Naive thymus-derived CD4-positive, alpha-beta T cell (primary cell): ENCODE measurements around the gene SLC22A23. TPM values are rescaled to one million over a fixed set of nuclear protein-coding genes. Genes with fewer than 3 reads are reported as not detected.

ENCODE experiments used
- ATAC-seq: fragments of 150-1000 bp; cut with Tn5 transposase; 2 replicates; pipeline ENCODE4 v1.10.0; 2021; ENCODE audit warnings: mild to moderate bottlenecking, moderate library complexity
- CTCF ChIA-PET: fragments of 350-600 bp; sonication (Branson Sonifier 250); formaldehyde crosslinking; loops from one replicate; lab custom pipeline; 2021; ENCODE audit warnings: antibody characterized with exemption; lab: Charles Lee
- POLR2A ChIA-PET: fragments of 350-600 bp; sonication (Branson Sonifier 250); formaldehyde crosslinking; loops from one replicate; lab custom pipeline; 2021; ENCODE audit warnings: antibody characterized with exemption, inconsistent platforms; lab: Charles Lee
- DNase-seq, 9 donors: peaks; one replicate each; pipeline versions ENCODE4 v3.0.0 to v3.0.0-alpha.2; 2020 to 2022; ENCODE audit warnings: mixed read lengths in 1 of 9
- H3K27ac ChIP-seq: one replicate; pipeline ENCODE4 v1.7.0; 2013; ENCODE audit warnings: mild to moderate bottlenecking, low read depth, low read length, moderate library complexity
- H3K27me3 ChIP-seq, 2 donors: one replicate each; pipeline ENCODE4 v1.7.0; 2013; ENCODE audit warnings: low read length in 2 of 2, mild to moderate bottlenecking in 2 of 2, moderate library complexity in 2 of 2; ENCODE audit not compliant: control insufficient read depth in 2 of 2, insufficient read depth in 2 of 2
- H3K36me3 ChIP-seq, 3 experiments: 1 replicate in 2 of 3; 2 replicates in 1 of 3; pipeline ENCODE4 v1.7.0; 2013; ENCODE audit warnings: low read length in 3 of 3, mild to moderate bottlenecking in 3 of 3, moderate library complexity in 1 of 3; ENCODE audit not compliant: insufficient read depth in 3 of 3, control insufficient read depth in 2 of 3
- H3K4me1 ChIP-seq, 2 donors: one replicate each; pipeline ENCODE4 v1.7.0; 2013; ENCODE audit warnings: low read length in 2 of 2, mild to moderate bottlenecking in 2 of 2, moderate library complexity in 1 of 2; ENCODE audit not compliant: control insufficient read depth in 2 of 2, insufficient read depth in 2 of 2
- H3K4me3 ChIP-seq: 2 replicates; pipeline ENCODE4 v1.7.0; 2013; ENCODE audit warnings: mild to moderate bottlenecking, low read length
- H3K9me3 ChIP-seq, 3 experiments: 1 replicate in 2 of 3; 2 replicates in 1 of 3; pipeline ENCODE4 v1.7.0; 2013; ENCODE audit warnings: low read length in 3 of 3; ENCODE audit not compliant: control insufficient read depth in 2 of 3
- H3K27ac Mint-ChIP-seq, 9 donors: one replicate each; pipeline ENCODE4 v1.8.0; 2020 to 2022; ENCODE audit warnings: mixed read lengths in 9 of 9, mild to moderate bottlenecking in 8 of 9, moderate library complexity in 5 of 9, inconsistent platforms in 2 of 9
- H3K27me3 Mint-ChIP-seq, 5 donors: one replicate each; pipeline ENCODE4 v1.8.0; 2021 to 2022; ENCODE audit warnings: mixed read lengths in 5 of 5, mild to moderate bottlenecking in 1 of 5
- H3K36me3 Mint-ChIP-seq, 5 donors: one replicate each; pipeline ENCODE4 v1.8.0; 2020 to 2022; ENCODE audit warnings: mixed read lengths in 5 of 5, mild to moderate bottlenecking in 3 of 5, inconsistent platforms in 1 of 5
- H3K4me1 Mint-ChIP-seq, 7 donors: one replicate each; pipeline ENCODE4 v1.8.0; 2020 to 2022; ENCODE audit warnings: mixed read lengths in 7 of 7, mild to moderate bottlenecking in 3 of 7, inconsistent platforms in 1 of 7
- H3K4me3 Mint-ChIP-seq, 10 donors: one replicate each; pipeline ENCODE4 v1.8.0; 2020 to 2022; ENCODE audit warnings: mild to moderate bottlenecking in 10 of 10, mixed read lengths in 10 of 10, moderate library complexity in 6 of 10, inconsistent platforms in 2 of 10
- H3K9me3 Mint-ChIP-seq, 11 donors: one replicate each; pipeline ENCODE4 v1.8.0; 2020 to 2022; ENCODE audit warnings: mixed read lengths in 11 of 11, mild to moderate bottlenecking in 4 of 11, inconsistent platforms in 1 of 11, moderate library complexity in 1 of 11
- intact Hi-C, 2 donors: fragments of 100-400 bp; cut with micrococcal nuclease; formaldehyde crosslinking; loops; one replicate each; pipeline ENCODE4 v1.15.1; 2023
- polyA plus RNA-seq, 2 donors: library from polyadenylated mRNA; unstranded; fragments of 300-500 nt; fragmentation: Illumina TruSeq; gene quantifications; one replicate each; pipeline ENCODE4 v1.2.3, GENCODE V29; 2021
- total RNA-seq, 6 experiments: library from RNA in 5 of 6; stranded (reverse) in 5 of 6; gene quantifications; 1 replicate in 5 of 6; 2 replicates in 1 of 6; pipeline ENCODE4 v1.2.3 and lab custom pipeline; 2021 to 2026

SLC22A23 gene
- total and polyA plus RNA-seq, 7 experiments from 2014 or later = 1.1 to 23.8 (median 13.6) TPM

DNA sequence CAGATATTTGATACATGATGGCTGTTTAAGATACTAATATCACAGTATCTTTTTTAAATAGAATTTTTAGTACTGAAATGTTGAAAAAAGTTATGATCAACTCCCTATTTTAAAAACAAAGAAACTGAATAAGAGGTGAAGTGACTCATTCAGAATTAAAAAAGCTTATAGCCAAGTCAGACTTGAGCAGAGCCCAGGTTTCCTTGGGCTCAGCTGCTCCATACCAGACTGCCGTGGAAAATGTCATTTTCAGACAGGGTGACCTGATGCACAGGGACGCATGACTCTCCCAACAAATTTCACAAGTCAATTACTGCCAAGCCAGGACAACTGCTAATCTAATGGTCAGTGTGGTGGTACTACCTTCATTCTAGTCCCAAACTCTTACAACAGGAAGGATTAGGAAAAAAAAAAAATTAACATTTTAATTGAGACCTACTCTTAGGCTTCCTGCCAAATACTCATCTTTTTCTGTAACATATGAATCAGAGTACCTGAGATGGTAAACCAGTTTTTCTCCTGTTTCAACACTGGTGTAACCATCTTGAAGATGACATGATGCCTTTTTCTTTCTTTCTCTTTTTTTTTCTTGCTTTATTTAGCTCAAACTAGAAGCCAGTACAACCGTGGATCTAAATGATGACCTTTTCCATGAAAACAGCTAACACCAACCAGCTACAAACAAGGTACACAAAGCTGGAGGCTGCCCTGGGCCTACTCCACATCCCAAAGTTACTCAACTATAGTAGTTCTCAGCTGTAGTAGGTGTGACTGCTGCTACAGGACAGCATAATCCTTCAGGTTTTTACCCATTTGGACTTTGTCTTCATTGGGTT, 30.5 kb downstream of the SLC22A23 start:
- no peak overlapping the region for H3K27ac ChIP-seq
- intact Hi-C loops = no loop called here
- no peaks in the 10 kb centered on the region for H3K4me1 ChIP-seq
- no peaks in the 10 kb centered on the region for H3K9me3 ChIP-seq
- H3K4me3 Mint-ChIP-seq = no peak overlapping the region
- H3K27ac Mint-ChIP-seq = no peak overlapping the region
- ChIA-PET CTCF (interaction anchor here (0.8 to 1.4 kb wide), 2 partner anchors 12 to 120 kb away, joined by 3 to 4 read pairs; no protein-coding TSS in a partner anchor), POLR2A (interaction anchor here (1.0 kb wide), 1 partner anchor 25 kb away, joined by 3 read pairs; no protein-coding TSS in a partner anchor)
- no peak overlapping the region for H3K4me3 ChIP-seq
- ATAC-seq (no peak), DNase-seq (no peak)
- peaks cover 0 to 43% (median 15%) of the 10 kb centered on the region in 7 donors for H3K4me1 Mint-ChIP-seq
- no peaks in the 10 kb centered on the region for H3K36me3 ChIP-seq
- peaks cover 0 to 21% (median 4%) of the 10 kb centered on the region in 5 donors for H3K36me3 Mint-ChIP-seq
- peaks cover 0 to 12% (median 0%) of the 10 kb centered on the region in 5 donors for H3K27me3 Mint-ChIP-seq
- H3K9me3 Mint-ChIP-seq = no peaks in the 10 kb centered on the region
- H3K27me3 ChIP-seq = no peaks in the 10 kb centered on the region

DNA sequence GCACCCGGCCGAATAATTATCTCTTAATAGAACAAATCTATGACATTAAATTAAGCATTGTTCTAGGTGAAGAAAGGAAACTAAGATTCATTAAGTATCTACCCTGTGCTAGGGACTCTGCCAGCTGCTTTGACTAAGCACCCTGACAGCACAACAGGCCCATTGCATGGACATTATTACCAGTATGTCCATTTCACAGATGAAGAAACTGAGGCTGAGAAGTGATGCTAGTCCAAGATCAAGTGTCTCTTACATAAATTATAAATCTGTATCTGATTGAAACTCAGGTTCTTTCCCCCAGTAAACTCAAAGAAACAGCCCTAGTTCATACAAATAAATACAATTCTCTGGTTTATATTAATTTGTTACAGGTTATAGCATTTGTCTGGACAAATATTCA, 31.3 kb downstream of the SLC22A23 start:
- Mint-ChIP-seq H3K36me3 (peaks cover 0 to 18% (median 4%) of the 10 kb centered on the region in 5 donors), H3K9me3 (no peaks in the 10 kb centered on the region), H3K27ac (peak overlapping the region in 1 of 9 donors; percentile 16), H3K4me1 (peaks cover 0 to 46% (median 15%) of the 10 kb centered on the region in 7 donors), H3K27me3 (peaks cover 0 to 12% (median 0%) of the 10 kb centered on the region in 5 donors), H3K4me3 (no peak overlapping the region)
- H3K9me3 ChIP-seq = no peaks in the 10 kb centered on the region
- intact Hi-C loops = no loop called here
- H3K4me3 ChIP-seq = no peak overlapping the region
- H3K27me3 ChIP-seq = no peaks in the 10 kb centered on the region
- DNase-seq (no peak), ATAC-seq (no peak)
- POLR2A ChIA-PET = no interaction called here
- H3K27ac ChIP-seq = no peak overlapping the region
- no peaks in the 10 kb centered on the region for H3K4me1 ChIP-seq
- CTCF ChIA-PET = no interaction called here
- no peaks in the 10 kb centered on the region for H3K36me3 ChIP-seq

GRCh38 chr6:3424185-3424927, 32.5 kb downstream of the SLC22A23 start:
- POLR2A ChIA-PET = interaction anchor here (0.6 kb wide), 1 partner anchor 713 kb away, joined by 3 read pairs; no protein-coding TSS in a partner anchor
- no peak overlapping the region for H3K4me3 Mint-ChIP-seq
- ATAC-seq = no peak
- no peak overlapping the region for H3K27ac Mint-ChIP-seq
- H3K36me3 Mint-ChIP-seq = peaks cover 0 to 11% (median 4%) of the 10 kb centered on the region in 5 donors
- intact Hi-C loops = no loop called here
- Histone ChIP-seq H3K4me1 (no peaks in the 10 kb centered on the region), H3K9me3 (no peaks in the 10 kb centered on the region), H3K27ac (no peak overlapping the region), H3K4me3 (no peak overlapping the region), H3K36me3 (no peaks in the 10 kb centered on the region), H3K27me3 (no peaks in the 10 kb centered on the region)
- no peak for DNase-seq
- CTCF ChIA-PET = no interaction called here
- peaks cover 0 to 46% (median 15%) of the 10 kb centered on the region in 7 donors for H3K4me1 Mint-ChIP-seq
- H3K27me3 Mint-ChIP-seq = peaks cover 0 to 17% (median 0%) of the 10 kb centered on the region in 5 donors
- no peaks in the 10 kb centered on the region for H3K9me3 Mint-ChIP-seq

DNA sequence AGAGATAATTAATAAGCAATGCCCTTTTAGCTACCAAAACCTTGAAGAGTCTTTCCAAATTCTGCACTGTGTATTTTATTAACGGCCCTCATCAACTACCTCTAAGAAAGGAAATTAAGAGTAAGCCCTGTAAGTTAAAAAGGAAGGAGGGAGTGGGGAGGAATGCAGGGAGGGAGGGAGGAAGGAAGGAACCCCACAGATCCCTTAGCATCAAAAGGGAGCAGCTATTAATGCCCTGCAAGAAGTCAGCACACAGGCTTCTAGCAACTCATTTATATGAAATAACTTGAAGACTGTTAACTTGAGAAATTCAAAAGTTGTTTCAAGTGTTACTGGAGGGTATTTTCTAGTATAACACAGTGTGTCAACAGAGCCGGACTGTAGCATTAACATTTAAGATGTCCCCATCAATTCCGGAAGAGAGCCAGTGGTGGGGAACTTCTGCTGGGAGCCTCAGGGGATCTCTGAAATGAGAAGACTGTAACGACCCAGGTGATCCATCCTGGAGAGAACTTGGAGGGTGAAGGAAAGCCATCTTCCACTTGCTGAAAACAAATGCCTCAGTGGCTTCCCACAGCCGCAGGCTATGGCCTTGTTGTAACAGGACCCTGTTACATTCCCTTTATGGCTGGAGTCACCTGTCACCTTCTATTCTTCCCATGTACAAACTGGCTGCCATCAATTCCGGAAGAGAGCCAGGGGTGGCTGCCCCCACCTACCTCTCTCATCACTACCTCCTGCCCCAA, 33.2 kb downstream of the SLC22A23 start:
- ChIA-PET CTCF (no interaction called here), POLR2A (no interaction called here)
- Mint-ChIP-seq H3K36me3 (peaks cover 0 to 11% (median 4%) of the 10 kb centered on the region in 5 donors), H3K4me1 (peaks cover 0 to 46% (median 15%) of the 10 kb centered on the region in 7 donors), H3K9me3 (no peaks in the 10 kb centered on the region), H3K27ac (no peak overlapping the region), H3K27me3 (peaks cover 0 to 18% (median 0%) of the 10 kb centered on the region in 5 donors), H3K4me3 (no peak overlapping the region)
- no peaks in the 10 kb centered on the region for H3K9me3 ChIP-seq
- H3K4me3 ChIP-seq = no peak overlapping the region
- H3K36me3 ChIP-seq = no peaks in the 10 kb centered on the region
- intact Hi-C loops = no loop called here
- no peaks in the 10 kb centered on the region for H3K4me1 ChIP-seq
- no peak for DNase-seq
- H3K27ac ChIP-seq = no peak overlapping the region
- H3K27me3 ChIP-seq = no peaks in the 10 kb centered on the region
- ATAC-seq = no peak

DNA sequence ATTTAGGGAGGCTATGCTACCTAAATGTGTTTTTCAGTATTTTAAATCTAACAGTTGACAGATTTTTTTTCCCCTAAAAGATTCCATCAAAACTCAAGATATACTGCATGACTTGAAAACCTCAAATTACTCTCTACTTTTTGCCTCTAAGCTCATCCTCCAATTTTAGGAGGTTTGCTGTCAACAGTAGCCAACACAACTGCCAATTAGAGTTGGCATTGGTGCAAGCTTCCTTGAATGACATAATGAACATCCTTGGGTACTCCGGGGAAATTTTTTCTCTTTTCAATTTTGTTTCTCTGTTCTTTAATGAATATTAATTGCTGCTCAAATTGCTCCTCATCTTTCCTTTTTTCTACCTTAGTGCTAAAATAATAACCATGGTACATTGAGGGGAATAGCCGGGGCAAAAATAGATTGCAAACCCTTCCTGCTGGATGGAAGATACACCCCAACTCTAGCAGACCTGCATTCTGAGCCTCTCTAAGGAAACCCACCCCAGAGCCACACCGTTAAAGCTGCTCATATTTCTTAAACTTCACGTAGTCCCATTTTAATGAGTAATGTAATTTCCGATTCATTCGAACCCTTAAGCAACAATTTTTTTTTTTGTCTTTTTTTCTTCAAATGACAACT, 34.3 kb downstream of the SLC22A23 start:
- H3K4me1 Mint-ChIP-seq = peaks cover 0 to 40% (median 15%) of the 10 kb centered on the region in 7 donors
- DNase-seq (no peak), ATAC-seq (no peak)
- intact Hi-C loops = no loop called here
- CTCF ChIA-PET = no interaction called here
- peaks cover 0 to 18% (median 0%) of the 10 kb centered on the region in 5 donors for H3K27me3 Mint-ChIP-seq
- H3K9me3 Mint-ChIP-seq = no peaks in the 10 kb centered on the region
- POLR2A ChIA-PET = no interaction called here
- H3K4me3 ChIP-seq = no peak overlapping the region
- H3K36me3 ChIP-seq = no peaks in the 10 kb centered on the region
- peaks cover 0 to 4% (median 0%) of the 10 kb centered on the region in 5 donors for H3K36me3 Mint-ChIP-seq
- H3K27me3 ChIP-seq = no peaks in the 10 kb centered on the region
- no peak overlapping the region for H3K27ac ChIP-seq
- H3K27ac Mint-ChIP-seq = peak overlapping the region in 1 of 9 donors; percentile 36
- no peaks in the 10 kb centered on the region for H3K4me1 ChIP-seq
- H3K9me3 ChIP-seq = no peaks in the 10 kb centered on the region
- no peak overlapping the region for H3K4me3 Mint-ChIP-seq
